LoVo (cell line): ENCODE data around the gene SEMA5A.

ENCODE experiments used
- DNase-seq: peaks from one replicate; pipeline ENCODE4 v3.0.0-alpha.2; 2016; ENCODE audit warnings: low spot score

SEMA5A gene

GRCh38 chr5:9278921-9279603 lies 266.8 kb downstream of the SEMA5A start:
- no peak for DNase-seq

- DNase-seq = no peak
Measured at GRCh38 chr5:9269014-9269413, 276.9 kb downstream of the SEMA5A start.

- DNase-seq = no peak
Measured at GRCh38 chr5:9268226-9268625, 277.6 kb downstream of the SEMA5A start.

GRCh38 chr5:9265441-9266287 lies 280.2 kb downstream of the SEMA5A start:
- no peak for DNase-seq

GRCh38 chr5:9264301-9264700 lies 281.6 kb downstream of the SEMA5A start:
- no peak for DNase-seq

- no peak for DNase-seq
Measured at GRCh38 chr5:9263656-9264055, 282.2 kb downstream of the SEMA5A start.

- DNase-seq = no peak
Measured at GRCh38 chr5:9251379-9251980, 294.4 kb downstream of the SEMA5A start.

- no peak for DNase-seq
Measured at GRCh38 chr5:9249231-9249630, 296.6 kb downstream of the SEMA5A start.

GRCh38 chr5:9245071-9245470 lies 300.8 kb downstream of the SEMA5A start:
- DNase-seq = no peak

GRCh38 chr5:9244417-9244816 lies 301.5 kb downstream of the SEMA5A start:
- DNase-seq = no peak

- DNase-seq = no peak
Measured at GRCh38 chr5:9241479-9242305, 304.2 kb downstream of the SEMA5A start.

GRCh38 chr5:9240431-9240830 lies 305.4 kb downstream of the SEMA5A start:
- DNase-seq = no peak

GRCh38 chr5:9239626-9240025 lies 306.2 kb downstream of the SEMA5A start:
- no peak for DNase-seq

GRCh38 chr5:9239071-9239470 lies 306.8 kb downstream of the SEMA5A start:
- no peak for DNase-seq

GRCh38 chr5:9233712-9234111 lies 312.2 kb downstream of the SEMA5A start:
- no peak for DNase-seq

GRCh38 chr5:9233035-9233434 lies 312.8 kb downstream of the SEMA5A start:
- DNase-seq = no peak

- DNase-seq = no peak
Measured at GRCh38 chr5:9231842-9232241, 314.0 kb downstream of the SEMA5A start.

GRCh38 chr5:9230355-9230754 lies 315.5 kb downstream of the SEMA5A start:
- no peak for DNase-seq

GRCh38 chr5:9226016-9226536 lies 319.8 kb downstream of the SEMA5A start:
- no peak for DNase-seq

GRCh38 chr5:9222054-9222976 lies 323.6 kb downstream of the SEMA5A start:
- DNase-seq = no peak

- no peak for DNase-seq
Measured at GRCh38 chr5:9218358-9218757, 327.5 kb downstream of the SEMA5A start.
